Fibroblast of lung (primary cell): ENCODE measurements around the gene ASPDH. TPM values are rescaled to one million over a fixed set of nuclear protein-coding genes. Genes with fewer than 3 reads are reported as not detected.

Source experiments
- DNase-seq, 2 donors: peaks; one replicate each; pipeline versions ENCODE4 v3.0.0 to v3.0.0-alpha.2; 2010; ENCODE audit warnings: low read depth in 2 of 2
- H2AFZ ChIP-seq: 2 replicates; pipeline ENCODE4 v1.5.1; 2012; ENCODE audit warnings: low read length, control low read depth, inconsistent platforms
- H3K27ac ChIP-seq: 2 replicates; pipeline ENCODE4 v1.5.1; 2011; ENCODE audit warnings: low read length, control low read depth; ENCODE audit not compliant: insufficient read depth
- H3K27me3 ChIP-seq: 2 replicates; pipeline ENCODE4 v1.5.1; 2011; ENCODE audit warnings: mild to moderate bottlenecking, low read length; ENCODE audit not compliant: control insufficient read depth, insufficient read depth
- H3K36me3 ChIP-seq: 2 replicates; pipeline ENCODE4 v1.5.1; 2011; ENCODE audit warnings: low read length; ENCODE audit not compliant: control insufficient read depth, insufficient read depth
- H3K4me1 ChIP-seq: 2 replicates; pipeline ENCODE4 v1.5.1; 2011; ENCODE audit warnings: low read length; ENCODE audit not compliant: control insufficient read depth, insufficient read depth; ENCODE audit errors: extremely low read depth
- H3K4me2 ChIP-seq: 2 replicates; pipeline ENCODE4 v1.5.1; 2011; ENCODE audit warnings: low read length, control low read depth; ENCODE audit not compliant: insufficient read depth; ENCODE audit errors: extremely low read depth
- H3K4me3 ChIP-seq, 4 experiments: fragments of 200-600 bp in 1 of 4; sonication (generic) in 1 of 4; replicated peaks in 1 of 4; 2 replicates each; pipeline ENCODE4 v1.5.1; 2011 to 2016; ENCODE audit warnings: low read length in 4 of 4, low read depth in 3 of 4, mild to moderate bottlenecking in 3 of 4, control low read depth in 2 of 4, inconsistent platforms in 1 of 4, mixed read lengths in 1 of 4; ENCODE audit not compliant: insufficient read depth in 1 of 4; ENCODE audit errors: control extremely low read depth in 1 of 4
- H3K79me2 ChIP-seq: 2 replicates; pipeline ENCODE4 v1.5.1; 2012; ENCODE audit warnings: mild to moderate bottlenecking, low read length, inconsistent platforms; ENCODE audit not compliant: control insufficient read depth, insufficient read depth
- H3K9ac ChIP-seq: 2 replicates; pipeline ENCODE4 v1.5.1; 2011; ENCODE audit warnings: mild to moderate bottlenecking, low read length, control low read depth; ENCODE audit not compliant: insufficient read depth
- H3K9me3 ChIP-seq: 2 replicates; pipeline ENCODE4 v1.5.1; 2012; ENCODE audit warnings: low read depth, low read length; ENCODE audit not compliant: control insufficient read depth, insufficient read depth
- H4K20me1 ChIP-seq: 2 replicates; pipeline ENCODE4 v1.5.1; 2011; ENCODE audit warnings: low read length; ENCODE audit not compliant: control insufficient read depth, insufficient read depth; ENCODE audit errors: extremely low read depth
- EZH2 ChIP-seq: IDR thresholded peaks from 2 replicates; pipeline ENCODE4 v1.5.1; 2012; ENCODE audit warnings: low read length, control low read depth, mild to moderate bottlenecking; ENCODE audit errors: missing control alignments
- polyA plus RNA-seq, 2 donors: library from polyadenylated mRNA; depleted of rRNA in 1 of 2; stranded (reverse) in 1 of 2; unstranded in 1 of 2; fragments of >200 nt; gene quantifications; 2 replicates each; pipeline ENCODE4 v1.2.1, GENCODE V29; 2011 to 2012; ENCODE audit warnings: missing spikeins in 1 of 2
- total RNA-seq: library from RNA; depleted of rRNA; stranded (reverse); fragments of >200 nt; gene quantifications from 2 replicates; pipeline ENCODE4 v1.2.1, GENCODE V29; 2014
- TF ChIP-seq, protein P1 (sequence below), 2 donors: IDR thresholded peaks in 1 of 2; conservative IDR thresholded peaks in 1 of 2; 1 replicate in 1 of 2; 2 replicates in 1 of 2; pipeline ENCODE4 v1.5.1; 2011 to 2012; ENCODE audit warnings: low read length in 2 of 2, control low read depth in 1 of 2, inconsistent platforms in 1 of 2, low read depth in 1 of 2, mild to moderate bottlenecking in 1 of 2

The ASPDH gene
- total and polyA plus RNA-seq, 2 donors (not counting 1 experiment from before 2014, with no cell fraction given), result not detected

DNA sequence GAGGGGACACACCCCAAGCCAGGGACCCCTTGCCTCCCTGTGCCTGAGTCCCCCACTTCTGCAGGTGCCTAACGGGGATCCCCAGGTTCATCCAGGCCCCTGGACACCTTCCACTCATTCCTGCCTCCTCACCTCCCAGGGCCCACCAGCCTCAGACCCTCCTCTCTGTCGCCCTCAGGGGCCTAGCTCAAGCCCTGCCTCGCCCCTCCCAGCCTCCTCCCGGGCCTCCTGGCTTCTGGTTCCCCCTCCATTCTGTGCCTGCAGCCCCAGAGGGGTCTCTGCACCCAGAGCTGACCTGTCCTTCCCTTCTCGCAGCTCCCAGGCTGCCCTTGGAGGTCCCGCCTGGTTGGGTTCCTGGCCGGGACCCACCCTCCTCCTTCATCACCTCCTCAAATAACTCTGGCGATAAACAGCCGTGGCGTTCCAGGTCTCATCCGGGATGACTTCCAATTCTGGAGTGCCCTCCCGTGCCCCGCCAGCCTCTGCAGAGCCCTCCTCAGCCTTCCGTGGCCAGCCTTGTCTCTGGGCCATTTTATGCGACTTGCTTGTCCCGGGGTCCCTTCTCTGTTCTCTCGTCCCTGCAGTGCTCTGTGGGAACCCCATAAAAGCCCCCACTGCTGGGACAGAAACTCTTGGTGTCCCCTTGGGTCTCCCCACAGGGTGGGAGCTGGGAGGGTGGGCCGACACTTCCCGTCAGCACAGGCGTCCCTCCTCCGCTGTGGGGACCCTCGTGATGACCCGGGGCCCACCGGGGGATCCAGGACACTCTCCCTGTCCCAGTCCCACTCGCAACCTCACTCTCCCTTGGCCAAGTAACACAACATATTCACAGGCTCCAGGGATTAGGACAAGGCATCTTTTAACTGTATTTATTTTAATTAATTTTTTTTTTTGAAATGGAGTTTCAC lies 11.9 kb downstream of the ASPDH start:
- Histone ChIP-seq H2AFZ (no peak overlapping the region), H4K20me1 (no peaks in the 10 kb centered on the region), H3K4me1 (no peaks in the 10 kb centered on the region), H3K27ac (no peak overlapping the region), H3K4me3 (no peak overlapping the region), H3K4me2 (no peak overlapping the region), H3K9me3 (no peaks in the 10 kb centered on the region), H3K36me3 (no peaks in the 10 kb centered on the region), H3K27me3 (peaks cover 6% of the 10 kb centered on the region), H3K79me2 (no peaks in the 10 kb centered on the region), H3K9ac (no peak overlapping the region)
- no peak for DNase-seq
- TF ChIP-seq EZH2, result no peak
- TF ChIP-seq, protein P1, sequence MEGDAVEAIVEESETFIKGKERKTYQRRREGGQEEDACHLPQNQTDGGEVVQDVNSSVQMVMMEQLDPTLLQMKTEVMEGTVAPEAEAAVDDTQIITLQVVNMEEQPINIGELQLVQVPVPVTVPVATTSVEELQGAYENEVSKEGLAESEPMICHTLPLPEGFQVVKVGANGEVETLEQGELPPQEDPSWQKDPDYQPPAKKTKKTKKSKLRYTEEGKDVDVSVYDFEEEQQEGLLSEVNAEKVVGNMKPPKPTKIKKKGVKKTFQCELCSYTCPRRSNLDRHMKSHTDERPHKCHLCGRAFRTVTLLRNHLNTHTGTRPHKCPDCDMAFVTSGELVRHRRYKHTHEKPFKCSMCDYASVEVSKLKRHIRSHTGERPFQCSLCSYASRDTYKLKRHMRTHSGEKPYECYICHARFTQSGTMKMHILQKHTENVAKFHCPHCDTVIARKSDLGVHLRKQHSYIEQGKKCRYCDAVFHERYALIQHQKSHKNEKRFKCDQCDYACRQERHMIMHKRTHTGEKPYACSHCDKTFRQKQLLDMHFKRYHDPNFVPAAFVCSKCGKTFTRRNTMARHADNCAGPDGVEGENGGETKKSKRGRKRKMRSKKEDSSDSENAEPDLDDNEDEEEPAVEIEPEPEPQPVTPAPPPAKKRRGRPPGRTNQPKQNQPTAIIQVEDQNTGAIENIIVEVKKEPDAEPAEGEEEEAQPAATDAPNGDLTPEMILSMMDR (conservative IDR thresholded peaks at IDR 0.05 in 1 of 2, IDR thresholded peaks at IDR 0.05 in 1 of 2; ENCODE audit: low read depth in 1 of 2, low read length in 2 of 2), result no peak

DNA sequence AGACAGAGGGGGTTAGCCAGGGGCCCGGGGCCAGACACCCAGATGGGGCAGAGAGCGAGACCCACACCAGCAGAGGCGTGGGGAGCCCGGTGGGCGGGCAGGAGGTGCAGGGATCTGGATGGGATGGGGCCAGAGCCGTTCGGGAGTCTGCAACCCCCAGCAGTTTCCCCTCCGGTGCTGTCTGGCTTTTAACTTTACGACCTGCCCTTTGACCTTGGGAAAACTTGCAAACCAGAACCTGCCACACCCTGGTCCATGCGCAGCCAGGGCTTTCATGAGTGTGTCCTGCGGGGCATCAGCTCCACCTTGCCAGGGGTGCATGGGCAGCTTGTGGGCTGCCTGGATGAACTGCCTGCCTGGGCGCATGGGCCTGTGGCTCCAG lies 12.5 kb downstream of the ASPDH start:
- no peak overlapping the region for H3K9ac ChIP-seq
- no peaks in the 10 kb centered on the region for H3K36me3 ChIP-seq
- H2AFZ ChIP-seq, result no peak overlapping the region
- H3K9me3 ChIP-seq, result no peaks in the 10 kb centered on the region
- no peak for DNase-seq
- TF ChIP-seq, protein P1 (conservative IDR thresholded peaks at IDR 0.05 in 1 of 2, IDR thresholded peaks at IDR 0.05 in 1 of 2; ENCODE audit: low read depth in 1 of 2, low read length in 2 of 2), result no peak
- no peak for TF ChIP-seq EZH2
- H3K27me3 ChIP-seq, result peaks cover 6% of the 10 kb centered on the region
- H3K27ac ChIP-seq, result no peak overlapping the region
- H3K4me2 ChIP-seq, result no peak overlapping the region
- H3K4me1 ChIP-seq, result no peaks in the 10 kb centered on the region
- H3K79me2 ChIP-seq, result no peaks in the 10 kb centered on the region
- H4K20me1 ChIP-seq, result no peaks in the 10 kb centered on the region
- H3K4me3 ChIP-seq, result no peak overlapping the region

DNA sequence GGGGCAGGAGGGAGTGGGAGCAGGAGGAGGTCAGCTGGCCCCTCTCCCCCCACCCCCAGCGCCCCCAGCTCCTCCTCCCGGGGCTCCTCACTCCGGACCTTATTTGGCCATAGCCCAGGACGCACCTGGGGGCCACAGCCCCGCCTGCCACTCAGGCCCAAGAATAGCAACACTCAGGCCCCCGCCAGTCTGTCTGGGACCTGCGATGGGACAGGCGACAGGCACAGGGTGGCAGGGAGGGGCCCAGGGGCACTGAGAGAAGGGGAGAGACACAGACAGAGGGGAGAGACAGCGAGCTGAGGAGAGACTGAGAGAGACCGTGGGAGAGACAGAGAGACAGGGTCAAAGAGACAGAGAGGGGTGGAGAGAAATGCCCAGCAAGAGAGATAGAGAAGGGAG lies 13.0 kb downstream of the ASPDH start:
- no peaks in the 10 kb centered on the region for H3K79me2 ChIP-seq
- no peak overlapping the region for H3K27ac ChIP-seq

More for the DNA sequence above, 13.0 kb downstream of the ASPDH start:
- Histone ChIP-seq H3K4me1 (no peaks in the 10 kb centered on the region), H3K36me3 (no peaks in the 10 kb centered on the region), H3K9ac (no peak overlapping the region), H4K20me1 (no peaks in the 10 kb centered on the region), H3K27me3 (peaks cover 6% of the 10 kb centered on the region), H3K9me3 (no peaks in the 10 kb centered on the region), H2AFZ (no peak overlapping the region), H3K4me2 (no peak overlapping the region), H3K4me3 (no peak overlapping the region)
- TF ChIP-seq EZH2, result no peak
- TF ChIP-seq, protein P1 (conservative IDR thresholded peaks at IDR 0.05 in 1 of 2, IDR thresholded peaks at IDR 0.05 in 1 of 2; ENCODE audit: low read depth in 1 of 2, low read length in 2 of 2), result no peak
- DNase-seq, result no peak
